SIG-M5 (cell line): ENCODE measurements around the gene CREBBP.

ENCODE experiments used
- DNase-seq: peaks from one replicate; lab custom pipeline; 2025; lab: John Stamatoyannopoulos, UW

Gene CREBBP

GRCh38 chr16:3856367-3857141 lies 24.0 kb downstream of the CREBBP start:
- DNase-seq, result no peak

- no peak for DNase-seq
These were observed 25.6 kb downstream of the CREBBP start for GRCh38 chr16:3854750-3855541.

GRCh38 chr16:3850544-3850899 lies 30.0 kb downstream of the CREBBP start:
- no peak for DNase-seq

- DNase-seq, result no peak
These were observed 30.6 kb downstream of the CREBBP start for GRCh38 chr16:3849751-3850543.

GRCh38 chr16:3846595-3847091 lies 33.9 kb downstream of the CREBBP start:
- no peak for DNase-seq

GRCh38 chr16:3846087-3846486 lies 34.4 kb downstream of the CREBBP start:
- DNase-seq, result no peak

- no peak for DNase-seq
These were observed 37.5 kb downstream of the CREBBP start for GRCh38 chr16:3842994-3843393.

- DNase-seq, result no peak
These were observed 38.6 kb downstream of the CREBBP start for GRCh38 chr16:3841729-3842508.

GRCh38 chr16:3839402-3840184 lies 40.9 kb downstream of the CREBBP start:
- DNase-seq, result no peak

- DNase-seq, result no peak
These were observed 41.7 kb downstream of the CREBBP start for GRCh38 chr16:3838600-3839401.

GRCh38 chr16:3837851-3838586 lies 42.5 kb downstream of the CREBBP start:
- DNase-seq, result no peak

- DNase-seq, result no peak
These were observed 43.9 kb downstream of the CREBBP start for GRCh38 chr16:3836641-3837040.

GRCh38 chr16:3835089-3835602 lies 45.4 kb downstream of the CREBBP start:
- DNase-seq, result no peak

- no peak for DNase-seq
These were observed 47.8 kb downstream of the CREBBP start for GRCh38 chr16:3832668-3833067.

- DNase-seq, result no peak
These were observed 49.8 kb downstream of the CREBBP start for GRCh38 chr16:3830625-3831254.

- no peak for DNase-seq
These were observed 50.6 kb downstream of the CREBBP start for GRCh38 chr16:3829631-3830536.

- DNase-seq, result no peak
These were observed 54.6 kb downstream of the CREBBP start for GRCh38 chr16:3825940-3826339.
